SJSA1 (cell line): ENCODE measurements around the gene CLDN16. TPM values are rescaled to one million over a fixed set of nuclear protein-coding genes. Genes with fewer than 3 reads are reported as not detected.

Experiments
- DNase-seq, 2 experiments: peaks; one replicate each; pipeline ENCODE4 v3.0.0-alpha.2; 2015 to 2020; ENCODE audit warnings: low spot score in 2 of 2, low read depth in 1 of 2
- H3K27ac ChIP-seq: fragments of 250-450 bp; sonication (Bioruptor Pico); 2 replicates; pipeline ENCODE4 v1.5.1; 2020; ENCODE audit warnings: mild to moderate bottlenecking, moderate library complexity
- H3K27me3 ChIP-seq: fragments of 250-450 bp; sonication (Bioruptor Pico); replicated peaks from 2 replicates; pipeline ENCODE4 v1.5.1; 2020; ENCODE audit warnings: mild to moderate bottlenecking, moderate library complexity
- H3K36me3 ChIP-seq: fragments of 250-450 bp; sonication (Bioruptor Pico); 2 replicates; pipeline ENCODE4 v1.5.1; 2020; ENCODE audit warnings: mild to moderate bottlenecking
- H3K4me1 ChIP-seq: fragments of 250-450 bp; sonication (Bioruptor Pico); replicated peaks from 2 replicates; pipeline ENCODE4 v1.6.1; 2021; ENCODE audit warnings: mild to moderate bottlenecking
- H3K4me3 ChIP-seq: fragments of 250-450 bp; sonication (Bioruptor Pico); 2 replicates; pipeline ENCODE4 v1.5.1; 2020; ENCODE audit warnings: mild to moderate bottlenecking
- H3K9me3 ChIP-seq: fragments of 250-450 bp; sonication (Bioruptor Pico); replicated peaks from 2 replicates; pipeline ENCODE4 v1.5.1; 2020; ENCODE audit warnings: mild to moderate bottlenecking
- total RNA-seq: library from RNA; depleted of rRNA; stranded (reverse); fragments of >200 nt; shearing (Covaris generic); gene quantifications from 2 replicates; pipeline ENCODE4 v1.2.3, GENCODE V29; 2014; rRNA removed

The CLDN16 gene, protein sequence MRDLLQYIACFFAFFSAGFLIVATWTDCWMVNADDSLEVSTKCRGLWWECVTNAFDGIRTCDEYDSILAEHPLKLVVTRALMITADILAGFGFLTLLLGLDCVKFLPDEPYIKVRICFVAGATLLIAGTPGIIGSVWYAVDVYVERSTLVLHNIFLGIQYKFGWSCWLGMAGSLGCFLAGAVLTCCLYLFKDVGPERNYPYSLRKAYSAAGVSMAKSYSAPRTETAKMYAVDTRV
- 0.08 TPM in 1 of 2 replicates, not detected in the other for total RNA-seq

DNA sequence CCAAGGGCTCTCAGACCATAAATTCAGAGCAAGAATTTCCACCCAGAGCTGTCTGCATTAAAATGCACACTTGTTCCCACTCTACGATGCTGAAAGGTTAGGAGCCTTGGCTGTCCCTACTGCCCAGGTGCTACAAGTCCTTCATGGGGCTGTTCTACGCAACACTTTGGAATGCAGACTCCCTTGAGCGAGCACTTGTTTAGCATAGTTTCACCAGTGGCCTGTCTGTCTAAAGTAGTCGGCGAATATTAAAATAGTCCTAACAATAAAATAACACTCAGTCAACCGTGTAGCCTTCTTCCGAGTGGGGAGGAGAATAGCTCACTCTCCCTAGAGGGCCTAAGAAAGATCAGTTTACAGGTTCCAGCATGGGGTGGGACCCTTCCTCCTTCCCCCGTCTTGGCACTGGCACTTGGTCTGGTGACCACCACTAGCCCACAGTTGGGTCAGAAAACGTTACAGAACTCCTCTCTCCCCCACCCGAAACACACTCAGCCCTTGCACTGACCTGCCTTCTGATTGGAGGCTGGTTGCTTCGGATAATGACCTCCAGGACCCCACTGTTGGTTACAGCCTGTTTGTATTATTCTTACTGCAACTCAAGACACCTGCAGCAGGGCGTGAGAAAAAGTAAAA lies at the start of gene CLDN16:
Gene CLDN16 (plus strand): TSS at position 586 of the 636 bp plus-strand sequence. CDS start 167 bp downstream, outside the sequence.
- no peaks in the 10 kb centered on the region for H3K27me3 ChIP-seq
- peak within 1 kb of the TSS; percentile 94 for H3K27ac ChIP-seq
- DNase-seq, result no peak
- H3K4me3 ChIP-seq, result no peak within 1 kb of the TSS
- H3K4me1 ChIP-seq, result peaks cover 32% of the 10 kb centered on the region
- no peaks in the 10 kb centered on the region for H3K9me3 ChIP-seq
- no peaks in the 10 kb centered on the region for H3K36me3 ChIP-seq

DNA sequence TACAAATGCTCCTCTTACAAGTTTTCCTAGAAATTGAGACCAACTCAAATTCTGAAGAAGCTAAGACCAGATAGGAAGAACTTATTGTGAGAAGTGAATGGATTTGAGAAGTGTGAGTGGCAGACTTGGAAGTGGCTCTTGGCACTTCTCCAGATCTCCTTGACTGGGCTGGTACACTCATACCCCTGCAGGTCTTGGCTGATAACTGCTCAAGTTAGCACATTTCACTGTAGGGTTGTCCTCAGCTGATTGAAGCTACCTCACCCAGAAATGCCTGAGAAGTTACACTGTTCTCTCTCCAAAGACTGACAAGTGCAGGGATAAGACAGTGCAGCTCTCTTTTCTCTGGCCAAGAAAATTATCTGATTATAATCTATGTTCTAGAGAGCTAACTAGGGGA lies 49.2 kb upstream of the CLDN16 start:
- Histone ChIP-seq H3K27me3 (no peaks in the 10 kb centered on the region), H3K36me3 (no peaks in the 10 kb centered on the region), H3K4me3 (no peak overlapping the region), H3K9me3 (no peaks in the 10 kb centered on the region; the same call in 1 of the 2 replicates), H3K4me1 (peaks cover 16% of the 10 kb centered on the region), H3K27ac (0 out of 2 replicates have a peak overlapping the region, but pooled peaks have one; percentile 7)
- no peak for DNase-seq

DNA sequence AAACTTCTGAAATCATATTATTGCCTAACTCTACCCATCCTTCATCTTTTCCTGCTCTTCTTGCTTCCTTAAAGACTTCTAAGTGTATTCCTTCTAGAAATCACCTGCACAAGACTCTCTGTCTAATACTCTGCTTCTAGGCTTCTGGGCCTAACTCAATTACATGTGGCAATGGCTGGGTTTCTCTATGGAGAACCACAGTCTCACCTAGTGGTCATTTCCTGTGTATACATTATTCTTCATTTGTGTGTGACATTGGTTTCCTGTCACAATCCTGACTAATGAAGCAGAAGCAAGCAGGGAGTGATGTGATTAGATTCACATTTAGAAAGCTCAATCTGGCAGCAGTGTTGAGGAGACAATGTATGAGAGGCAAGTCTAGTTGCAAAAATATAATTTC lies 48.8 kb upstream of the CLDN16 start:
- Histone ChIP-seq H3K27ac (0 out of 2 replicates have a peak overlapping the region, but pooled peaks have one; percentile 7), H3K36me3 (no peaks in the 10 kb centered on the region), H3K27me3 (no peaks in the 10 kb centered on the region), H3K9me3 (no peaks in the 10 kb centered on the region; the same call in 1 of the 2 replicates), H3K4me3 (no peak overlapping the region), H3K4me1 (peaks cover 16% of the 10 kb centered on the region)
- DNase-seq, result peak in 1 of 2 experiments; percentile 15

DNA sequence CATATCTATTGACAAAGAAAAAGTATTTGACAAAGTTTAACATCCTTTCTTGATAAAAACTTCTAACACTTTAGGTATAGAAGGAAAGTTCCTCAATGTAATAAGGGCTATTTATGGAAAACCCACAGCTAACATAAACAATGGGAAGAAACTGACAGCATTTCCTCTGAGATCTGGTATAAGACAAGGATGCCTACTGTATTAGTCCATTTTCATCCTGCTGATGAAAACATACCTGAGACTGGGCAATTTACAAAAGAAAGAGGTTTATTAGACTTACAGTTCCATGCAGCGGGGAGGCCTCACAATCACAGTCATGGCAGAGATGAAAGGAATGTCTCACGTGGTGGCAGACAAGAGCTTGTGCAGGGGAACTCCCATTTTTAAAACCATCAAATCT lies 47.9 kb upstream of the CLDN16 start:
- no peak for DNase-seq
- H3K36me3 ChIP-seq, result no peaks in the 10 kb centered on the region

DNA sequence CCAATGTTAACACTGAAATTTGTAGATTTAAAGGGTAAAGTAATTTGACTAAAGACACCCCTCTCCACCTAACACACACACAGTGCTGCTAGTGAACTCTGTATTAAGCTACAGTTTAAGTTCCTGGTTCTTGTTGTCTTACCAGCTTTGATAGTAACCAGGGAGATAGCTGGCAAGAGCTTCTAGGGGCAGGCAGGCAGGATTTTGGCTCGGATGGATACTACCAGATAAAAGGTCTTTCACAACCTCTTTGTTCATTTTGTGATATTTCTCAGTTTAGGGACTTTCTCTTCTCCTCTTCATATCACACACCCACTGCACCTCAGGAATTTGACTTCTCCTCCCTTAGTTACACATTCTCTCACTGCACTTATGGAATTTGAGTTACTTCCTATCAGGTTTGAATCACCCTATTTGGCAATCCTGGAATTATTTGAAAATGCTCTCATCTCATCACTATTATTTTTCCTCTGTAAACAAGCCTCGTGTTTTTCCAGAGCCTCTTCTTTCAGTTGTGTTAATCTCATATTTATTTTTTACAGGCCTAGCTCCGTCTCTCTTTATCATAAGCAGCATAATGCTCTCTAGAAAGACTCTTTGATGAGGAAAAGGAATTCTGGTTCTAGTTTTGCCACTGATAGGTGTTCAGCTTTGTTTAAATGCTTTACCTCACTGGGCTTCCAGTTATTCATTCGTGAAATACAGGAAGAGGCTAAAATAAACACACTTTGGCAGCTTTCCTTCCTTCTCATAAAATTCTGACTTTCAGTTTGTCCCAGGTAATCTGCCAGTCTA lies 42.7 kb upstream of the CLDN16 start:
- DNase-seq, result peak; percentile 55 to 86
- Histone ChIP-seq H3K27me3 (no peaks in the 10 kb centered on the region), H3K4me3 (peak overlapping the region; percentile 9; the same call in 1 of the 2 replicates), H3K36me3 (no peaks in the 10 kb centered on the region), H3K9me3 (no peaks in the 10 kb centered on the region), H3K27ac (peak overlapping the region; percentile 99), H3K4me1 (peaks cover 26% of the 10 kb centered on the region)

More for the DNA sequence above, 47.9 kb upstream of the CLDN16 start:
- no peaks in the 10 kb centered on the region; the same call in 1 of the 2 replicates for H3K9me3 ChIP-seq
- peaks cover 23% of the 10 kb centered on the region for H3K4me1 ChIP-seq
- H3K27me3 ChIP-seq, result no peaks in the 10 kb centered on the region
- H3K4me3 ChIP-seq, result no peak overlapping the region
- no peak overlapping the region for H3K27ac ChIP-seq

DNA sequence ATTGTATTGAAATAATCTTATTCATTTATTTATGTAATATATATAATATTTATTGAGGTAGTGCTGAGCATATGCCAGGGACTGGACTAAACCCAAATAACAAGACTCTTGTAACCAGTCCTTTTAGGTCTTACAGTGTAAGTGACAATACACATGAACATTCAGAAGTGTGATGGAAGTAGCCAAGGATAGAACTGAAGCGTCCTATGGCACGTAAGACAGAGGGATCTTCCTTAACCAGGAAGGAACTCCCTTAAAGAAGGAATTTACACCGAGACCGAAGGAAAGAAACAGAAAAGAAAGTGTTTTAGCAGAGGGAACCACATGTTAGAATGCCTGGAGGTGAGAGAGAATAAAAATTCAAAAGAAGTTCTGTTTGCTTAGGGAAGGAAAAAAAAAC lies 42.1 kb upstream of the CLDN16 start:
- Histone ChIP-seq H3K27ac (peak overlapping the region; percentile 99), H3K36me3 (no peaks in the 10 kb centered on the region), H3K9me3 (no peaks in the 10 kb centered on the region), H3K4me1 (peaks cover 26% of the 10 kb centered on the region), H3K27me3 (no peaks in the 10 kb centered on the region), H3K4me3 (no peak overlapping the region; the same call in 1 of the 2 replicates)
- peak in 1 of 2 experiments; percentile 50 for DNase-seq

DNA sequence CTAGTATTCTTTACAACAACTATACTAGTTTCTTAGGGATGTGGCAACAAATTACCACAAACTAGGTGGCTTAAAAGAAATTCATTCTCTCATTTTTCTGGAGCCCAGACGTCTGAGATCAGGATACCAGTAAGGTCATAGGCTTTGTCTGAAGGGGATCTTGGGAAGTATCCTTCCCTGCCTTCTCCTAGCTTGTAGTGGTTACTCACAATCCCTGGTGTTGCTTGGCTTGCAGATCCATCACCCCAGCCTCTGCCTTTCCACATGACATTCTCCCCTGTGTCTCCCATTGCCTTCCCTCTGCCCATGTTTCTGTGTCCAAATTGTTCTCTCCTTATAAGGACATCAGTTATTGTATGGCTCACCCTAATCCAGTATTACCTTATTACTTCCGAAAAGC lies 41.4 kb upstream of the CLDN16 start:
- no peak for DNase-seq
- H3K36me3 ChIP-seq, result no peaks in the 10 kb centered on the region
- no peaks in the 10 kb centered on the region for H3K27me3 ChIP-seq
- peaks cover 26% of the 10 kb centered on the region for H3K4me1 ChIP-seq
- H3K27ac ChIP-seq, result peak overlapping the region; percentile 99
- no peak overlapping the region for H3K4me3 ChIP-seq
- no peaks in the 10 kb centered on the region for H3K9me3 ChIP-seq

DNA sequence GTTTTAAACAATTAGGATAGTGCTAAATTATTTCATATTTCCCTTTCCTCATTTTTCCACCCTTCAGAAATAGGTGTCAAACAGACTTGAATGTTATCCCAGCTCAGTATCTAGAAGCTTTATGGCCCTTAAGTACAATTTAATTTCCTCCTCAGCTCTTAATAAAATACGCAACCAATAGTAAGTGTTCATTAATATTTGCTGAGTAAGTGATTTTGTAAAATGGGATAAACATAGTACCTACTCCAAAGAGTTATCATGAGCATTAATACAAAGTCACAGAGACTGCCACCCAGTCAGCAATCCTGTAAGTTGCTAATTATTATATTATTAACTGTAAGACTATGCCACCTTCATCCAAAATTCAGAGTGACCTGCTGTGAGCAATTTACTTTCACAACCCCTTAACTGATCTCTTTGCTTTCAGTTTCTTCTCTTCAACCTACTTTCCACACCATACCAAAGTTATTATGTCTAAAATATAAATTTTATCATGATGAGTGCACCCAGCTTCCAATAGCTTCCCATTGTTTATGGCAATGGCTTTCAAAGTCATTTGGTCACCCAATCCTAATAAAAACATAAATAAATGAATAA lies 35.0 kb upstream of the CLDN16 start:
- Histone ChIP-seq H3K9me3 (no peaks in the 10 kb centered on the region), H3K36me3 (no peaks in the 10 kb centered on the region)

DNA sequence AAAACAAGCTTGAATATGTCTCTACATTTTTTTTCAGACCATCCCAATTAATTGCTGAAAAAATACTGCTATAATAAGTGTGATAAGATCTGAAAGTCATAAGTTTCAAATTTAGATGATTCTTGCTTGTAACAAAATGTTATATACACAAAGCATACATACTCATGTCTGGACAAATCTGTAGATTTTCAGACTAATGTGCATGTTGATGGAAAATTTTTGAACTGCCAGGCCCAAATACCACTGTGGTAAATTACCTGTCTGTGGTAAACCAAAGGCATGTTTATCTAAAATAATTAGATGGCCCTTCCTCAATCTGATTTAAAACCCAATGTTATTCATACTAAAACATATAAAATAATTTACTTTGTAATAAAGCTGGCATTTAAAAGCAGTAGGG lies 31.7 kb upstream of the CLDN16 start:
- no peaks in the 10 kb centered on the region for H3K27me3 ChIP-seq
- no peaks in the 10 kb centered on the region for H3K4me1 ChIP-seq
- H3K36me3 ChIP-seq, result no peaks in the 10 kb centered on the region
- no peaks in the 10 kb centered on the region for H3K9me3 ChIP-seq
- no peak overlapping the region for H3K27ac ChIP-seq
- H3K4me3 ChIP-seq, result no peak overlapping the region
- DNase-seq, result no peak

More for the DNA sequence above, 35.0 kb upstream of the CLDN16 start:
- DNase-seq, result no peak
- Histone ChIP-seq H3K4me1 (no peaks in the 10 kb centered on the region), H3K27me3 (no peaks in the 10 kb centered on the region), H3K4me3 (no peak overlapping the region), H3K27ac (no peak overlapping the region)

DNA sequence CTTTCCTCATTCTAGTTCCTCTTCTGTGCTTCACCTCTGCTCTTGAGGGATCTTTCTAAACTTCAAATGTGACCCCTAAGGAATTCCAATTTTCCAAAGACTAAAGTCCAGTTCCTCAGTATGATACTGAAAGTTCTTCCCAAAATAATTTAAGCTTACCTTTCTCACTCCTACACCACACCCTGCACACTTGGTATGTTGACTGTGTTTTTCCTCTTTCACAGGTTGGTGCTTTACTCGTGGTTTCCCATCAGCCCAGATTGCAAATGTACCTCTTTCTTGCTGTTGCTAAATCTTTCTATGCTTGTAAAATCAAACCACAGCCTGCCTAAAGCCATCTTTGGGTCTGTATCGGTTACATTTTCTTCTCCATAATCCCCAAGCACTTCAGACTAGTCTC lies 30.5 kb upstream of the CLDN16 start:
- Histone ChIP-seq H3K9me3 (no peaks in the 10 kb centered on the region), H3K4me3 (no peak overlapping the region), H3K27me3 (no peaks in the 10 kb centered on the region), H3K36me3 (no peaks in the 10 kb centered on the region), H3K4me1 (no peaks in the 10 kb centered on the region), H3K27ac (no peak overlapping the region)
- DNase-seq, result no peak

DNA sequence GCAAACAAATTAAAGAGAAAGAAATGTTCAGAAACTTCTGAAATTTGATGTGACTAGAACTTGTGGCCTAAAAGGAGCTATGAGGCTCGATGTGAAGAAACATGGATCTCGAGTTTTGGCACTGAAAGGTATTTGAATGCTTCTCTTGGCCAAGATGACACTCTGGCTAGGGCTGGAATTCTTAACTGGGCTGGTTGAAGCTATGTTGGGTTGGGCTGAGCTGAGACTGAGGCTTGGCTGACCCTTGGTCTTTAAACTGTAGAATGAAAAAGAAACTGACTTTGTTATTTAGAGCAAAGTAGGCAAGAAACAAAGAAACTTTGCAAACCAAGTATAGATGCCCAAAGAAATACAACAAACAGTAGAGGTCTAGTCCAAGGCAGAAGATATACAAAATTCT lies 28.1 kb upstream of the CLDN16 start:
- H3K27ac ChIP-seq, result no peak overlapping the region
- no peak for DNase-seq
- H3K36me3 ChIP-seq, result no peaks in the 10 kb centered on the region

DNA sequence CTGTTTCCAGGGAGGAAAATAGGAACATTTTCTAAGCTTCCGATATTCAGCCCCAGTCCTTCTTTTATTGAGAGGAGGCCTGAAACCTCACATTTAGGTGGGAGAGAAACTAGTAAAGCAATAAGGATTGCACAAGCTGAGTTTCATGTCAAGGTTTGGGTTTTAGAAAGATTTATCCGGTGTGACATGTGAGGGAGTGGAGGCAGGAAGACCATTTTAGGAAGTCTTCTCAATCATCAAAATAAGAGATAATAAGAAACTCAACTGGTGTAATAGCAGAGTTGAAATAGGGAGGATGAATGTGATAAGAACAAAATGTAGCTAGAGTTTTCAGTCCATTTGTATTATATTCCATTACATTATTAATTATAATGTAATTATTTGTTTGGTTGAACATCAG lies 27.7 kb upstream of the CLDN16 start:
- Histone ChIP-seq H3K36me3 (no peaks in the 10 kb centered on the region), H3K27ac (no peak overlapping the region), H3K4me1 (no peaks in the 10 kb centered on the region), H3K27me3 (no peaks in the 10 kb centered on the region), H3K4me3 (no peak overlapping the region), H3K9me3 (no peaks in the 10 kb centered on the region)
- DNase-seq, result no peak

More for the DNA sequence above, 28.1 kb upstream of the CLDN16 start:
- no peaks in the 10 kb centered on the region for H3K27me3 ChIP-seq
- no peak overlapping the region for H3K4me3 ChIP-seq
- no peaks in the 10 kb centered on the region for H3K9me3 ChIP-seq
- H3K4me1 ChIP-seq, result no peaks in the 10 kb centered on the region

DNA sequence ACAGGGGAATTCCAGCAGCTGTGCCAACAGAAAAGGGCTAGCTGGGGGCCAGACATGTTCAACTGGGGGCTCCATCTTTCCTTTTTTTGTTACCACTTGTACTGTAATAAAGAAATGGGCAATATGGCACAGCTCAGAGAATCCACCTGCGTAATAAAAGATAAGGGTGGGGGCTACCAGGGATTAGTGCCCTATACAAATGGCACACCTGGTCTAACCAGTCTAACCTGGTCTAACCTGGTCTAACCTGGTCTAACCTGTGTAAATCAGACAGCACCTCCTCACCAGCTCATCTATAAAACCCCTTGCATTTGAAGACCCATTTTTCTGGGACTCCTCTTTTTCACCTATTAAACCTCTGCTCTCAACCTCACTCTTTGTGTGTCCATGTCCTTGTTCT lies 26.2 kb upstream of the CLDN16 start:
- Histone ChIP-seq H3K27me3 (no peaks in the 10 kb centered on the region), H3K27ac (no peak overlapping the region), H3K4me3 (no peak overlapping the region), H3K9me3 (no peaks in the 10 kb centered on the region), H3K4me1 (peaks cover 9% of the 10 kb centered on the region), H3K36me3 (no peaks in the 10 kb centered on the region)
- DNase-seq, result no peak
